Epithelial cell of esophagus (primary cell): Measurements from ENCODE around the gene SMIM11.
"Not testable (repeated sequence)": the region's sequence is repeated elsewhere in the genome, so short reads cannot be mapped to it uniquely, and the experiment has no call there.

Source experiments
- DNase-seq: peaks from one replicate; pipeline ENCODE4 v3.0.0; 2010; ENCODE audit warnings: low read depth
- H3K4me3 ChIP-seq: 2 replicates; pipeline ENCODE4 v1.5.1; 2011; ENCODE audit warnings: mild to moderate bottlenecking, low read length, control low read depth
- CTCF ChIP-seq: IDR thresholded peaks from 2 replicates; pipeline ENCODE4 v1.5.1; 2011; ENCODE audit warnings: low read depth, mild to moderate bottlenecking, low read length, control low read depth, inconsistent platforms; ENCODE audit not compliant: insufficient read depth; ENCODE audit errors: missing control alignments

Gene SMIM11

GRCh38 chr21:34363733-34364132, 11.6 kb upstream of the SMIM11 start, which contains the start of gene KCNE2:
Gene KCNE2 (plus strand): TSS chr21:34364006. CDS start chr21:34370479, 6,473 bp downstream.
- DNase-seq: peak; percentile 10
- no peak for TF ChIP-seq CTCF
- no peak within 1 kb of the TSS for H3K4me3 ChIP-seq

GRCh38 chr21:34364921-34365320, 10.4 kb upstream of the SMIM11 start:
- no peak for TF ChIP-seq CTCF
- no peak for DNase-seq
- no peak overlapping the region for H3K4me3 ChIP-seq

DNA sequence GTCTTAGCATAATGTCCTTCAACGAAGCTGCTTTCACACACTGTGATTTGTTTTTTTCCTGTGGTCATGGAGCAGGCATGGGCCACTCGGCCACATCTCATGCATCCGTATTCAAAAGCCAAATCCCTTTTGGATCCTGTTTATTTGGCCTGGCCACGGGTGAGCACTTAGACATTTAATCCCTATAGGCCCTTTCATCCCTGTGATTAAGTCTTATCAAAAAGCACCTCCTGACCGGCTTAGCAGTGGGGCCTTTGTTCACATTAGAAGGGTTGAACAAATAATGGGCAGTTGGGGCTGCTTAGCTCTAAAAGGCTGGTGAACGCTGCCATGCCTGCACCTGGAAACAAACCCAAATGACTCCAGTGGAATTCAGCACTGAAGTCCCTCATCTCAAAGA, 9.5 kb upstream of the SMIM11 start:
- no peak overlapping the region for H3K4me3 ChIP-seq
- DNase-seq: no peak
- no peak for TF ChIP-seq CTCF

GRCh38 chr21:34367320-34367935, 7.9 kb upstream of the SMIM11 start:
- peak; percentile 92 for TF ChIP-seq CTCF
- DNase-seq: peak; percentile 90
- H3K4me3 ChIP-seq: no peak overlapping the region

DNA sequence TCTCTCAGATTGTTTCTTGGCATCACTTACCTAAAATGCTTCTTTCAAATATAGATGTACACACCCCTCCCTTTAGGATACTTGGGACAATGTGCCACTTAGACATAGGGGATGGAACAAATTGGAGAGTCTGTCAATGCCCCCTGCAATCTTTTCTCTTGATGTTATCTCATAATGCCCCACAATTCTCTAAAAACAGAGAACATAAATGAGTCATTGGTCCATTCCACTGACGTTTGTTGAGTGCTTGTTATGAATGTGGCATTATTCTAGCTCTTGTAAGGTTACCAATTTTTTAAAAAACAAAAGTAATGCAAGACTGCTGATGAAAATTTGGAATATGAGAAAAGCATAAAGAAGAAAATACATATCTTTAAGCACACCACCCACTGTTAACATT, 5.6 kb upstream of the SMIM11 start:
- DNase-seq: no peak
- TF ChIP-seq CTCF: no peak
- H3K4me3 ChIP-seq: no peak overlapping the region

GRCh38 chr21:34372321-34372720, 3.0 kb upstream of the SMIM11 start:
- no peak overlapping the region for H3K4me3 ChIP-seq
- no peak for TF ChIP-seq CTCF
- no peak for DNase-seq

DNA sequence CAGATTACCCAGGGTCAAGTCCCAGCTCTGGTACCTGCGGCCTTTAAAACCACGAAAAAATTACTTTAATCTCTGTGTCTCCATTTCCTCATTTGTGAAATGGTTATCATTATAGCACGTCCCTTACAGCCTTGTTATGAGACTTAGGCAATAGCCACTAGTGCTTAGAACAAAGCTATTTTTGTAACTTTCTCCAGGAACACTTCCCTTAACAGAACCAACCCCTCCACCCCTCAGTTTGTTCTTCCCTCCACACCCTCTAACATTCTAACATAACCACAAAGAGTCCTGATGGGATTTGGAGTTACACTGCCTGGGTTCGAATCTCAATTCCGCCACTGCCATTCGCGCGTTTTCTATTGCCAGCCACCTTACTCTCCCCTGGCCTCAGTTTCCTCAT, 845 bp upstream of the SMIM11 start:
- DNase-seq, H3K4me3 ChIP-seq: not testable (repeated sequence)

- DNase-seq: not testable (repeated sequence)
Observed at GRCh38 chr21:34375619-34375972, 289 bp downstream of the SMIM11 start.

GRCh38 chr21:34383138-34383537, 7.8 kb downstream of the SMIM11 start:
- not testable (repeated sequence) for H3K4me3 ChIP-seq, DNase-seq

More at GRCh38 chr21:34375619-34375972, 289 bp downstream of the SMIM11 start:
- not testable (repeated sequence) for H3K4me3 ChIP-seq

- H3K4me3 ChIP-seq, DNase-seq: not testable (repeated sequence)
Observed at GRCh38 chr21:34383724-34384415, 8.6 kb downstream of the SMIM11 start.

DNA sequence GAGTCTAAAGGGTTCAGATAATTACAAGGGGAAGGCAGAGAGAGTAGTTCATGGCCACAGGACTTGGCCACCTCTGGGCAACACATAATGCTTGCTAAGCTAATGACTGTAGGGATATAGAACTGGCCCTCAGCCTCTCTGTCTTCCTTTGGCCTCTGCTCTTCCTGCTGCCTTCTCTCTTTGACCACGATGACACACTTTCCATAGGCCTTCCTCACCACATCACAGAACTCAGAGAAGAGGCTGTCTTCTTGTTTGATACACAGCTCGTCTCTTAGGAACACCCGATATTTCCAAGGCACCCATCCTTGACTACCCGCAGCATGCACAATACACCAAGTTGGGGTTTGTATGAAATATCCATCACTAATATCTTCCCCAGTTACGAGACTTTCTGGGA, 25.2 kb downstream of the SMIM11 start:
- not testable (repeated sequence) for DNase-seq, H3K4me3 ChIP-seq

- not testable (repeated sequence) for H3K4me3 ChIP-seq, DNase-seq
Observed at GRCh38 chr21:34404742-34405141, 29.4 kb downstream of the SMIM11 start.
